Activated CD4-positive, alpha-beta T cell treated with anti-CD3 and anti-CD28 coated beads for 48 hours (primary cell): ENCODE measurements around the gene TMEM272.

Experiments
- DNase-seq: peaks from one replicate; pipeline ENCODE4 v3.0.0-alpha.2; 2020

Gene TMEM272

DNA sequence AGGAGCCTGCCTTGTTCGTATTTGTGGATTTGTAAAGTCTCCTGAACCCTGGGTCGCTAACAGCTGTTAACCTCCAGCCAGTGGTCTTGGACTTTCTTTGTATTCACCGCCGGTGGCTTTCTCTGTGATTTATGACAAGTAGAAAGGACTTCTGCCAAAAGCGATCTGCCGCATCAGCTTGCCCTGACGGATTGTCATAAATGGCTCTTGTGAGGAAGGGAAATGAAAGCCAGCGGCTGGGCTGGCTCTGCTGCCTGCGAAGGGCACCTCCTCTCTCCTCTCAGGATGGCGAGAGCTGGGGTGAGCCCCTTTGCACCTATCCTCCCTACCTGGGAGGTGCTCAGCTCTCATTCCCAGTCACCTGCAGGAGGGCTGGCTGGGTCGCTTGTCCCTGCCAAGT lies 66.6 kb downstream of the TMEM272 start:
- no peak for DNase-seq

DNA sequence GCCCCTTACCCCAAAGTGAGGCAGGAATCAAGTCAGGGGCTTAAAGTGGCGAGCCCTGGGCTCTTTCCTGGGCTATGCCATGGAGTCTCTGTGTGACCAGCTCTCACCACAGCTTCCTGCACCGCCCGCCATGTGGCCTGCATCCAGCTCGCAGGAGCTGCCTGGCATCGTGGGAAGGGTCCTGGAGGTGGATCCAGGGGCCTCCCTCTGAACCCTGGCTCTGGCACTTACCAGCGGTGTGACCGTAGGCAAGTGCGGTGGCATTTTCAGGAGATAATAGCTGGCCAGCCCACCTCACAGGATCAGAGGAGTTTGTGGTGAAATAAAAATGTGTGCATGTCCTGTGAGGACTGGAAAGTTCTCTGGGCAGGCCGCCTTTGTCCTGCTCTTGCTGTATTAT lies 67.1 kb downstream of the TMEM272 start:
- DNase-seq: no peak

DNA sequence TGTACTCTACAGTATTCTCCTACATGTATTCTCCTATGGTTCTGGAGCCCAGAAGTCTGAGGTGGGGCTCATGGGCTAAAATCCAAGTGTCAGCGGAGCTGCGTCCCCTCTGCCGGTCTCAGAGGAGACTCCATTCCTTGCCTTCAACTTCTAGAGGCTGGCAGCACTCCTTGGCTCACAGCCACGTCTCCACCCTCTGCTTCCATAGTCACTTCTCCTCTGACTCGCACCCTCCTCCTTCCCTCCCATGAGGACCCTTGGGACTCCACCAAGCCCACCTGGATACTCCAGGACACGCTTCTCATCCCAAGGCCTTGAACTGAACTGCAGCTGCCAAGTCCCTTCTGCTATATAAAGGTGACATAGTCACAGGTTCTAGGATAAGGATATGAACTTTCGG lies 68.8 kb downstream of the TMEM272 start:
- no peak for DNase-seq

DNA sequence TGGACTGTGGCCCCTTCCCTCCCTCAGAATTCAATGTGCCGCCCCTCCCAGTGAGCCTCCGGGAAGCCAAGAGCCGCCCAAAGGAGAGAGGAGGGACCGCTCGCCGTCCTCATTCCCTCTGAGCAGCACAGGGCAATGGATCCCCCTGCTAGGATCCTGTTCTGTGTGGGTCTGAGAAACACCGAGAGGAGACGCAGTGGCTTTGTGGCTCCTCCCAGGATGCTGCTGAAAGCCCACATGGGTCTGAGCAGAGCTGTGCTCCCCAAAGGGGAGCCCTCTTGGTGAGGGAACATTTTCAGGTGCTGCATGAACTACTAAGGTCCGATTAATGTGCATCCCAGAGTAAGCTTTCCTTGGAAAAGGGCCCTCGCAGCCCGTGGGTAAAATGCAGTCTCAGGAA lies 71.5 kb downstream of the TMEM272 start:
- no peak for DNase-seq

DNA sequence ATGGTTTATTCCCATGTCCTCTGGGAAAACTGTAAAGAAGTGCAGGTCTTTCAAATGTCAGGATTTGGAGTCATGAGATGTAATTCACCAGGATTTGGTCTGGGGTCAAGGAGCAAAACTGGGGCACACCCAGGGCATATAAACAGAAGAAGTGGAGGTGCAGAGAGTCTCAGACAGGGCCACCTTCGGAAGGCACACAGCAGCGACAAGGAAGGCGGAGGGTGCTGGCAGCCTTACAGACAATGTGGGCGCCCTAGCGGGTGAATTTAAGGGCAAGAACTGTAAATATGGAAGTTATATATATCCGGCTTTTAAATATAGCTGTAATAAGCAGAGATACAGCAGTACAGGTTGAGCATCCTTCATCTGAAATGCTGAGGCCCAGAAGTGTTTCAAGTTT lies 72.2 kb downstream of the TMEM272 start:
- DNase-seq: no peak

DNA sequence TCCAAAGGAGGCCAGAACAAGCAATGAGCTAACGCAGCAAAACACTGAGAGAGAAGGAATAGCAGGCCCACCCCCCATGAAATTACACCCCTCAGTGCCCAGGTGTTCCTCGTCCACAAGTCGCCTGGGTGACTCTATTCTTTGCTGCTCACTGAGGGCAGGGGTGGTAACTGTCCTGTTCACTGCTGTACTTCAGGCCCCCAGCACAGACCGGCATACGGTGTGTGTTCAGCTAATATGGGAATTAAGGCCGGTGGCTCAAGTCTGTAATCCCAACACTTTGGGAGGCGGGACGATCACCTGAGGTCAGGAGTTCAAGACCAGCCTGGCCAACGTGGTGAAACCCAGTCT lies 72.9 kb downstream of the TMEM272 start:
- DNase-seq: no peak

DNA sequence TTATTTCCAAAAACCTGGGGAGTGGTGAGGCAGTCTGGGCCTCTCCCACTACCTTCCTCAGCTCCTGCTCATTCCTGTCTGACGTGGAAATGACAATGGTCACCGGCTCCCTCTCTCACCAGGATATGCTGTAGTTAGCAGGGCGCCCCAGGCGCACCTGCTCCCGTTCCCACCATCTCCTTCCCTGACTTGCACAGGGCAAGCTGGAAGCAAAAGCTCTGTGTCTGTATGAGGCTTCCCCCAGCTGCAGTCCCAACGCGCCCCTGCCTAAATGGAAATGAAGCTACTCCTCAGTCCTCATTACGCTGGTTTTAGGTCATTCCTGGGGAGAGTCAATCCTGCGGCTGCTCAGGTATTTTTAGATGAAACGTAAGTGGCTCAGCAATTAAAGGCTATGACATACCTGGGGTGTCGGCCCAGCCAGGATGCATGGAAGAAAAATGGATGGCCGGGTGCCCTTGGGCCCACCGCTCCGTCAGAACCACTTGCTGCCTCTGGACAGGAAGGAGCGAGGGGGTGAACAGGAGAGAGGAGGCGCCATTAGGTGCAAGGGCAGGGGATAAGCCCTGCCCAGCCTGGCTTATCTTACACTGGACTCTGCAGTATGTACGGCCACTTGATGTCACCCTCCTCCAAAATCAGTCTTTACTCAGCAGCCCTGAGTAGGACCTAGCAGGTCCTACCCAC lies 73.4 kb downstream of the TMEM272 start:
- no peak for DNase-seq

DNA sequence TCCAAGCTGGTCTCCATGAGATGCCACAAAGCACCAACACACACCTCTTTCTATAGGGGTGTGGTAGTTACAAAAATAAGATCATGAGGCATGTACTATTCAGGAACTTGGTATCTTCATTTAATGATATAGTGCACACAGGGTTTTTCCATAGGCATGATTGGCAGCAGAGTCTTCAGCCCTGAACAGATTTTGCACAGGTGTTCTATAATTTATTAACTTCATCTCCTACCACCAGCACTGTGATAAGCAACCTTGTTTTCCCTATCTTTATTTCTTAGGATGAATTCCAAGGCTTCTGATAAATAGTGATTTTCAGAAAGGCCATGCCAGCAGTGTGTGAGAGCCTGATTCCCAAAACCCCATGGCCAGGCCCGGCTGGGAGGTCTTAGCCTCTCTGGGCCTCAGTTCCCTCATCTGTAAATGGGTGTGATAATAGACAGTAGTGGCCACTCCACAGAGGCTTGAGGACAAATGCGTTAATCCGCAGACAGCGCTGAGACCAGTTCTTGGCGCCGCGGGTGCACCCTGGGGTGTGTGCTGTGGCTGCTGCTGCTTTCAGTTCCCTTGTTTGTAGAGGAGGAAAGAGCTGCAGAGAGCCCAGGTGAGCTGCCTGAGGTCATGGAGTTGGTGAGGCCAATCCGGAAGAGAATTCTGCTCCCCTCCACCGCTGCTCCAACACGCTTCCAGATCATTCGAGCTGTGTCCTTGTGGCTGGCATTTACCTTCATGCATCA lies 74.1 kb downstream of the TMEM272 start:
- no peak for DNase-seq

DNA sequence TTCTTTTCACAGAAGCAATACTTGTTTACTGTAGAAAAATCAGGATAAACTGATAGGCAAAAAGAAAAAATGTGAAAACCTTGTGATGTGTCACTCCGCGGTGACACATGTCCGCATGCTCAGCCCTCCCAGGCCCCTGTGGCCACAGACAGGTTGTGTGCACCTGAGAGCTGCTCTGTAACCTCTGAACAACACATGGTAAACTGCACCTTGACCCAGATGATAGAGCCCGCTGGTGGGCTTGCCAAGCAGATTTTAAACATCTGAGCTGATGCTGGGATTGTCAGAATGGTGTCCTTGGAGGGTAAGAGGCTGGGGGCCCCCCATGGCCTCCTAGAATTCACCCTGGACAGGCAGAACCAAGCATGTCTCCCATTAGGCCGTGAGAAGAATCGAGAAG lies 74.8 kb downstream of the TMEM272 start:
- DNase-seq: no peak

DNA sequence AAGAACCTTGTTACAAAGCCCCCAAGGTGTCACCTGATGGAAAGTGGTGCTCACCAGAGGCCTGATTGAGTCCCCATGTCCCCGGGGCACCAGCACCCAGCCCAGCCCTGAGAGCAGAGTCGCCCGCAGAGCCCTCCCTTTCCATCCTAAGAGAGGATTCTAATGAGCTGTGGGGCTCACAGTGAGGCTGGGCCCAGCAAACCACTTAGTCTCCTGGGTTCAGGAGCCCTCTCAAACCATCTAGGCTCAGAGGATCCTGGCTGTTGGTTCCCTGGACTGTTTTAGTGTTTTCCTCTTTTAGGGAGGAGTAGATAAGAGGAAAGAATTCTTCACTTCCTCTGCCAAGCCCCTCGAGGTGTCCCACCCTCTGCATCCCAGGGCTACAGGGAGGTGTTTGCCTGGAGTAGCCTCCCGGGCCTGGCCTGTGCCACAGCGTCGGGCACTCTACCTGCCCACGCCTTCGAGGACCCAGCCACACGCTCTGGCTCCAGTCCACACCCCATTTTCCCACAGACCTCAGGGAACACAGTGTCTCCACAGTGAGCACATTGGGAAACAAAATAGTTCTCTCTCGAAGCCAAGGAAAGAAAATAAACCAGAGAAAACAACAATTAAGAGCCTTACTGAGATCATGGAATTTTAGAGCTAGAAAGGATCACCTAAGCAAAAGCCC lies 75.4 kb downstream of the TMEM272 start:
- DNase-seq: no peak

DNA sequence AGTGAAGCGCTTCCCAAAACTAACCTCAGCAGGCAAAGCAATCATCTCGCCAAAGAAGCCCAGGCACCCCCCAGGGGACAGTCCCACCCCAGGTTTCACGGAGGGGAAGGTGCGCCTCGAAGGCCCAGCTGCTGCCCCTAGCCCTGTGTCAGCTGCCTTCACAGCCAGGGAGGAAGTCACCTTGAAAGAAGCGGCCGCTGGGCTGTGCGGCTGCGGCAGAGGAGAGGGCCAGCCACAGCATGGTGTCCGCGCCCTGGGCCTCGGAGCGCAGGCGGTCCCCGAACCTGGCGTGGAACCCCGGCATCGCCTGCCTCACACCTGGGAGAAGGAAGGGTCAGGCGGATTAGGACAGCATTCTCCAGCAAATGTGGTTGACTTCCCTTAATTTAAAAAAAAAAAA lies 76.0 kb downstream of the TMEM272 start:
- no peak for DNase-seq

DNA sequence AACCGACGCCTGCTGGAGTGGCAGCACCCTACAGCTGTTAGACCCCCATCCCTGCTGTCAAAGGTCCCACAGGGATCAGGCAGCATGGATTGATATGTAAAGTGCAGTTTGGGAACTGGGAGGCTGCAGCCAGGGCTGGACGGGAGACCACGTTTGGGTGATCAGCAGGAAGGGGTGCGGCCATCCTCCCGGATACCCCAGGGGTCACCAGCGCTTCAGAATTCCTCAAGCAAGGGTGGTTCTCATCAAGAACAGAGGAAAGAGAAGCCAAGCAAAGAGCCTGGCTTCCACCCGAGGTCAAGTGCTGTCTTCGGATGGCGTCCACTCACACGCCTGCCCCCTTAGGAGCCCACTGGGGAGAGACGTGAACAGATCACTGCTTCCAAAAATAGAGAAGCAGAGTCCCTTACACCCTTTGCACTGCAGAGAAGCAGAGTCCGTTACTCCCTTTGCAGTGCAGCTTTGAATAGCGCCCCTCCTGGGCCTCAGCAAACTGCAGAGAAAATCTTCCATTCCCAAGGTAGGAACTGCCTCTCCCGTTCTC lies 76.5 kb downstream of the TMEM272 start:
- DNase-seq: no peak

DNA sequence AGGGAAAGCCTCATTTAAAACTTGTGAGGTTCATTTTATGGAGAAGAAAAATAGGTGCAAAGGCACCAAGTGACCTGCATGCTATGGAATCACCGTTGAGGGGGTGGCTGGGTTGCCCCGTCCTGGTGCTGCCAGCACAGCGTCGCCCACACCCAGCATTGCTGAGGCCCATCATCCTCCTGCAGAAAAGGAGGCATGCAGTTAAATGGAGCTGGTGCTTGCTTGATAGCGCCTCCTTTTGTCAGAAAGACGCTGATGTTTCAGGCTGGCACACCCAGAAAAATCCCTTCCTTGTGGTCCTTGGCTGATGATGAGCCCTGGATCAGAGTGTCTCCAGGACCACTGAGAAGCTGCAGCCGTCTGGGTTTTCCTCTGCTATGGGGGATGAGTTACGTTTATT lies 77.9 kb downstream of the TMEM272 start:
- DNase-seq: no peak

DNA sequence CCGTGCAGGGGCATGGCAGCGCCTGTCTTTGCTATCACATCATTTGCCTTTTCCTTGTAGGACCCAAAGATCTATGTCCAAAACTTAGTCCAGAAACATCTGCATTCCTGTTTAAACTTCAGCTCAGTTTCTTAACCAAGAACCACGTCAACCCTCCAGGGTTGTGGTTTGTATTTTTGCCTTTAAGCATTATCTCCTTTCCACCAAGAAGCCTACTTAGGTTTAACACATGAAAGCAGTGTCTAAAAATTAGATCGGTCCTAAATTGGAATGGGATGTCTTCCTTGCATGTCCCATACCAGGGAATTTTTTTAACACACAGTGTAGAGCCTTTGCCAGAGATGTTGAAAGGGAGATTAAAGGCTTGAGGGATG lies 79.8 kb downstream of the TMEM272 start:
- no peak for DNase-seq

DNA sequence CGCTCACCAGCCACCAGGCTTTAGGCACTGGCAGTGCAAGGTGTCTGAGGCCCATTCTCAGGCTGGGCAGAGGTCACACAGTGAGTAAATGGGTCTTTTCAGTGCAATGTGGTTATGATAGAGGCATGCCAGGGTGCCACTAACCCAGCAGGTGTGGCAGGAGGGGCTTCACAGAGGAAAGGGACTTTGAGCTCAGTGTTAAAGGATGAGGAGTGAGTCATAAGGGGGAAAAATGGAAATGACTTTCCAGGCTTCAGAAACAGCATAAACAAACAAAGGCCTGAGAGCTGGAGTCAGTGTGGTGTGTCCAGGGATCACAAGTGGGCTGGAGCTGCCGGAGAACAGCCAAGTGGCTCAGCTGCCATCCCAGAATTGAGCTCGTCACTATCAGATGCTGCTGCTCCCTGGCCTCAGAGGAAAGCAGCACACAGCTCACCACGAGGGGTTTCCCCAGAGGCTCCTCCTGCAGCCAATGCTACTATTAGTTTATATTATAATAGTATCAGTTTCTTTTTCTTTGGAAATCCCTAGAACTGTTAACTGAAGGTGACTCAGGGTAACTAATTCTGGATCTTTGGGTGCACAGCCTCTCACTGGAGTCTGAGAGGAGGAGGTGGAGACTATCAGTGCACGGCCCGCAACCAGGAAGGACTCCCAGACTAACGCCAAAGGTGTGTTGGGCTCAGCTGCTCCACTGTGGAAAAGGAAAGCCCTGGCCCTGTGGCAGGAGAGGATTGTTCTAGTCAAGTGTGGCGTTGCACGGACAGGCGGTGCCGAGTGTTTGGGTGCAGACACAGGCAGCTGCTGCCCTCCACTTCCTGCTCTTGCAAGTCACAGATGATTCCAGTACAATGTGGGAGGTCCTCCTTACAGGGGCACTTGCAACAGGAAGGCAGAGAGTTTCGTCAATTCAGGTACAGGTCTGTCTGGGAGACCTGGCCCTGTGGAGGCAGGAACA lies 80.5 kb downstream of the TMEM272 start:
- DNase-seq: peak; percentile 81

DNA sequence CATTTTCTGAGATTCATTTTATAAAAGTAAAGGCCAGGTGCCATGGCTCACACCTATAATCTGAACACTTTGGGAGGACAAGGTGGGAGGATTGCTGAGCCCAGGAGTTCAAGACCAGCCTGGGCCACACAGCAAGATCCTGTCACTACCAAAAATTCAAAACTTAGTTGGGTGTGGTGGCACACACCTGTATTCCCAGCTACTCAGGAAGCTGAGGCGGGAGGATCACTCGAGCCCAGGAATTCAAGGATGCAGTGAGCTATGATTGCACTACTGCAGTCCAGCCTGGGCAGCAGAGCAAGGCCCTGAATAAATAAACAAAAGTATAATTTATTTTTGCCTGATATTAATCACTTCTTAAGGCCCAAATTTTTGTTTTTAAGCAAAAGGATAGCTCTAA lies 81.5 kb downstream of the TMEM272 start:
- no peak for DNase-seq
